SIG-M5 (cell line): ENCODE data around the gene DIPK1B.

Source experiments
- DNase-seq: peaks from one replicate; lab custom pipeline; 2025; lab: John Stamatoyannopoulos, UW

DIPK1B gene

DNA sequence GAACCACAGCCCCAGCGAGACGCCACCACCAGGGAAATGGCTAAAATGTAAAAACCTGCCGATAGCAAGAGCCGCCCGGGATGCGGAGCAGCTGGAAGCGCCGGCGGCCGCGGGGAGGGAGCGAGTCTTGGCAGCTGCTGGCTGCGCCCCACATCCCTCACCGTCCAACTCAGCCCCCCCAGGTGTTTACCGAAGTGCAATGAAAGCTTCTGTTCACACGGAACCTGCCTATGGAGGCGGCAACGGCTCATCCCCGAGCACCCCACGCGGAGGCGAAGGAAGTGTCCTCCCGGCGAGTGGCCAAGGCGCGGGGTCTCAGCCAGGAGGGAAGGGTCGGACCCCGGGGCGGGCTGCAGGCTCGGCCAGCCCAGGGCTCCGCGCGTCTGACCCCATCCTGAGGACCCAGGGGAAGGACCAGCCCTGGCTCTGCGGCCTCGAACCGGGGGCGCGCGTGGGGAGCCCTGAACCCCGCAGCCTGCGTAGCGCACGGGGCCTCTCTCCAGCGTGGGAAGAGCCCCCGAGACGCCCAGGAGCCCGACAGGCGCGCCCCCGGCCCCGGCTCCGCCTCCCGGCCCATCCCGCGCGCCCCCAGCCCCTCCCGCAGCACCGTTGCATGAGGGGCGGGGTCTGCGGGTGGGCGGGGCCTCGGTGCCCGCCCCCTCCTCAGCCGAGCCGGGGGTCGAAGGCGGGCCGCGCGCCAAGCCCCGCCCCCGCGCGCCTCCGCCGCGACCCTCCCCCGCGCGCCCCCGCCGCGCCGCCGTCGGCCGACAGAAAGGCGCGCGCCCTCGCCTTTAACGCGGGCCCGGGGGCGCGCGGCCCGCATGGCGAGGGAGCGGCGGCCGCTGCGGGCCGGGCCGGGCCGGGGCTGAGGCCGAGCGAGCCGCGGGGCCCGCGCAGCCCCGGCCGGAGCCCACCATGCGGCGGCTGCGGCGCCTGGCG is at the start of gene DIPK1B:
TSS of gene DIPK1B (plus strand) at position 822 of the 939 bp plus-strand sequence. CDS start at position 916, 94 bp downstream.
- no peak for DNase-seq

DNA sequence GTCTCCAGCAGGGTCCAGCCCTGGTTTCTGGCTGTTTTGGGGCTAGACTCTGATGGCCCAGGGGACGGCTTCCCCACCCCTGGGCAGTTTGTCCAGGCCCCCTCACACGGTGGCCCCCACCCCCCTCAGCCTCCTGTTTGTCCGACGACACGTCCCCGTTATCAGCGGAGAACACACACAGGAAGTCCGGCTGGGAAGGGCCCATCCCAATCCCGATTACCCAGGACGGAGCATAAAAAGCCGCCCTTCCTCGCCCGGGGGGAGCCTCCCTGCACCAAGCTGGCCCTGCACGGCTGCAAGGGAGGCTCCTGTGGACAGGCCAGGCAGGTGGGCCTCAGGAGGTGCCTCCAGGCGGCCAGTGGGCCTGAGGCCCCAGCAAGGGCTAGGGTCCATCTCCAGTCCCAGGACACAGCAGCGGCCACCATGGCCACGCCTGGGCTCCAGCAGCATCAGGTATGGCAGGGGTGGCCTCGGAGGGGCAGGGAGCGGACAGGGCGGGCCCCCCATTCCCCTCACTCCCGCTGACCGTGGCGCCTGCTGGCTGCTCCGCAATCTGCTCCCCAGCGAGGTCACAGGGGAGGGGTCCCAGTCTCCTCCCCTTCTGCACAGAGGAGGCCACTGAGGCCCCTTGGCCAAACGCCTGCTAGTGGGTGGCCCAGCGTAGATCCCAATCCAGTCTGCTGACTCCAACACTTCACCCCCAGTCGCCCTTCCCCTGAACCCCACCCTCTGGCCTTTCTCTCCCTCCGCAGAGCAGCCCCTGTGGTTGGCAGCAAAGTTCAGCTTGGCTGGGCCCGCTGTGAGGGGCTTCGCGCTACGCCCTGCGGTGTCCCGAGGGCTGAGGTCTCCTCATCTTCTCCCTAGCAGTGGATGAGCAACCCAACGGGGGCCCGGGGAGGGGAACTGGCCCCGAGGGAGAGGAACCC is 49.5 kb upstream of the DIPK1B start, which contains the start of gene EGFL7:
TSS of gene EGFL7 (plus strand) at position 261 of the 926 bp plus-strand sequence. CDS start 5,367 bp downstream, outside the sequence.
- DNase-seq: no peak

DNA sequence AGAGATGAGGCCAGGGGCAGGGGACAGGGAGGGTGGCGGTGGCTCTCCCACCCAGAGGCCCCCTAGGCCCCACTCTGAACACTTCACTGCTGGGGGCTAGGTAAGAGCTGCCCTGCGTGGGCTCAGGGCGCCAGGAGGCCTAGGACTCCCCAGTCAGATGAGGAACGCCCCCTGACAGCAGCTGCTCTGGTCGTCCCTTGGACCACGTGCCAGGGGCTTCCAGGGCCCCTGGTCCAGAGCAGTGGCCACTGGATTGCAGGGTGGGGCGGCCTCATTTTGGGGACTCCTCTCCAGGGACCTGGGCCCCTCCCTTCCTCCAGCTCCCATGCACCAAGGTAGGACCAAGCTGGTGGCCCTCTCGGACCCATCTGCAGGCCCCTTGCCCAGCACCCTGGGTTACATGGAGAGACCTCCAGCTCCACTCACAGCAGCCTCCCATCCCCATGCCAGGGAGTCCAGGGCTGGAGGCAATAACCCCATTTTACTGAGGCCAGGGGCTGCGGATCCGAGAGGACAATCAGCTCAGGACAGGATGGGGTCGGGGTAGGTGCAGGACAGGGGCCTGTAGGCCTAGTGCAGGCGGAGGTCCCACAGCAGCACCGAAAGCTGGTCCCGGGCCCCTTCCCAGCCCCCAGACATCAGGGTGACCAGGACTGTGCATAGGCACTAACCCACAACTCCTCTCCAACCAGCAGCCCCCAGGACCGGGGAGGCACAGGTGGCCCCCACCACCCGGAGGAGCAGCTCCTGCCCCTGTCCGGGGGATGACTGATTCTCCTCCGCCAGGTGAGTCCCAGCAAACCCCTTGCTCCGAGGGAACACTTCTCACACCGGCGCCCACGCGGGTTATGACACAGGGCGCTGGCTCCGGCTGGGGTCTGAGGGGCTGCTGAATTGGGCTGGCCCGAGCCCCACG is 48.1 kb upstream of the DIPK1B start:
- DNase-seq: no peak

DNA sequence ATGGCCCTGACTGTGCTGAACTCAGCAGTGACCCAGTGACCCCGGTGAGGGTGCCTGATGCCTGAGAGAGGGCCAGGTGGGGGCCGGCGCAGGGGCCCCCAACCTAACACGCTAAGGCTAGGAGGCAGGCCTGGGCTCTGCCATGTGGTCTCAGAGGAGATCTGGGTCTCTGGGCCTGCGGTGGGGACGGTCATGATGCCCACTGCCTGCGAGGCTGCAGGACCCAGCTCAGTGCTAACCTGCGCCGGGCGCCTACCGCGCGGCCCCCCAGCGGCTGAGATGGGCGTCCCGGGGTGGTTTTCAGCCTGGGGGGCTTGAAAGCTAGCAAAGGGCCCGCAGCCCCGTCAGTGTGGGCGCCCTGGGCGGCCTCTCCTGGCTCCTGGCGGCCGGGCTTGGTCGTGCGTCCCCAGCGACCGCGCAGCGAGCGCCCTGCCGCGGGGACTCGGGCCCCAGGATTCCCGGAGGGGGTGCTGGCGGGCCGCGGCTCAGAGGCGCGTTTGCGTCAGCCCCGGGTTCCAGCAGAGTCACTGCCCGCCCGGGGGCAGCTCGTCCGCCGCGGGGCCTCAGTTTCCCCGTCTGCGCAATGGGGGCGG is 47.2 kb upstream of the DIPK1B start:
- no peak for DNase-seq

DNA sequence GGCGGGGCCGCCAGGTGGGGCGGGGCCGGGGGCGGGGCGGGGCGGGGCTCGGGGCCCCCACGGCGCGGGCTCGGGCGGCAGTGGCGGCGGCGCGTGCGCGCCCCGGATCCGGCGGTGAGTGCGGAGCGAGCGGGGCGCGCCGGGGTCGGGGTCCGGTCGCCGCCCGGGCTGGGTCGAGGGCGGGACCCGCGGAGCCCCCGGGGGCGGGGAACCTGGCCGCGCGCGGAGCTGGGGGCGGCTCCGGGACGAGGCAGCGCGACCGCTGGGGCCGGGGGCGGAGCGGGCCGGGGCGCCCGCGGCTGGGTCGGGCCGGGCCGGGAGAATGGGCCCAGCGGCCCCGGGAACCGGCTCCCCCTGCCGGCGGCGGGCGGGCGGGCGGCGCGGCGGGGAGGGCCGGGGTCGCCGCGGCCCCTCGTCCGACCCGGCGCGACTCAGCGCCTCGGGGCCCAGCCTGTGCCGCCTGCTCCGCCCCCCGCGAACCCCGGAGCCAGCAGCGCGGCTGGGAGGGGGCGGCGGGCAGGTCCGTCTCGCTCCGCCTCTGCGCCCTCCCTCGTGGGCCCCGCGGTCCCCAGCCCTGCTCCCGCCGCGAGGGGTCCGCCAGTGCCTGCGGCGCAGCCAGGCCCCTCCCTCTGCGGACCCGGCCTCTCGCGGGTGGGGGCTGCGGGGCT is 46.5 kb upstream of the DIPK1B start:
- DNase-seq: no peak

DNA sequence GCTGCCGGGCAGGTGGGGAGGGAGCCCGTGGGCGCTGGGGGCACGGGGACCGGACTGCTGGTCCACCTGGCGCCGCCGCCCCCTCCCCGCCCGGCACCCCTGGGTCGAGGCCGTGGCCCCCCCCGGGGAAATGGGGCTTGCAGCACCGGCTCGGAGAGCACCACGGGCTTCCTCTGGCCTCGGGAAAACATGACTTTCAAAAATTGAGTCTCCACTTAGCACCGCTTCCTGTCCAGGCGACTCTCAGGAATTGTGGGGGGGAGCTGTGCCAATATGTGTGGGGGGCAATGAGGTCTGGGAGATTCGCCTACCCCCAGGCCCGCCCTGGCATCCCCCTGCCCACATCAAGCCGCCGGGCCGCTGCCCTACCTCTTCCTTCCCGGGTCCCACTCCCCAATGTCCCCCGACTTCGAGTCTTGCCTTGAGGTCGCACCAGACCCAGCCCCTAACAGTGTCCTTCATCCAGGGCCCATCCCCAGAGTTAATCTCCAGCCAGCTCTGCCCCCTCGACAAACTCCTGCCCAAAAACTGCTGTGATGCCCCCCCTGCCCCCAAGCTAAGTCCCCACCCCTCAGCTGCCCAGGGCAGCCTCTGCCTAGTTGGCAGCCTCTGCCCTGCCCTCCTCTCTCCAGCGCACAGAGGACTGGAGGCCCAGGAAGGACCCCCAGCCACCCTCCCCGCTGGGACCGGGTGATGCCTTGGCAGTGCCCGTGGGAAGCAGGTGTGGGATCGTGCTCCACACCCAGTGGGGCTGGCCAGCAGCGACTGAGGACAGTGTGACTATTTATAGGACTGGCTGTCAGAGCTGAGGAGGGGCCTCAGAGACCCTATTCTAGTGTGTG is 45.8 kb upstream of the DIPK1B start:
- DNase-seq: no peak

DNA sequence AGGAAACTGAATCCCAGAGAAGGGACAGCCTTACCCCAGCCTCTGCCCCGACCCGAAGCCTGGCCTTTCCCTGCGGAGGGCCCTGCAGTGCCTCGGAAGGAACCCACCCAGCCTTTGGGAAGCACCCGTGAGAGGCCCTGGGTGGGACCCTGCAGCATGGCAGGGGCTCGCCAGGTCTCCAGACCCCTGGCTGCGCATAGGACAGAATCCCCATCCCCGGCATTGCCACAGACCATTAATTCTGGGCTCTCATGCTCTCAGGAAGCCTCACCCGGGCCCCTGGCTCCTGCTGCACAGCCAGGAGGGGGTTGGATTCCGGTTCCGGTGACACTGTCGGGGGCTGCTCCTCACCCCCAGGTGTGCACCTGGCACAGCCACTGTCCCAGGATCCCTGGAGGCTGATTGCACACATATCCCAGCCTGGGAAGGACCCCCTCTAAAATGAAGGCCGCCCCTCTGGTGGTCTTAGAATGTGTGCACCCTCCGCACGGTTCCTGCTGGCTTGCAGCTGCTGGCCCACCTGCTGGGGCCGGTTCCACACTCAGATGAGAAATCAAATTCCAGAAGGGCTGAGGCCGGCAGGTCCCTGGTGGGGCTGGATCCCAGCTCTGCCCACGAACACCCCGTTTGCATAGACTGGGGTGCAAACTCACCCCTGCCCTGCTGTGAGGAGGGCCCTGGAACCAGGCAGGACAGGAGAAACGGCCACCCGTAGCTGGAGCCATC is 45.0 kb upstream of the DIPK1B start:
- DNase-seq: no peak

DNA sequence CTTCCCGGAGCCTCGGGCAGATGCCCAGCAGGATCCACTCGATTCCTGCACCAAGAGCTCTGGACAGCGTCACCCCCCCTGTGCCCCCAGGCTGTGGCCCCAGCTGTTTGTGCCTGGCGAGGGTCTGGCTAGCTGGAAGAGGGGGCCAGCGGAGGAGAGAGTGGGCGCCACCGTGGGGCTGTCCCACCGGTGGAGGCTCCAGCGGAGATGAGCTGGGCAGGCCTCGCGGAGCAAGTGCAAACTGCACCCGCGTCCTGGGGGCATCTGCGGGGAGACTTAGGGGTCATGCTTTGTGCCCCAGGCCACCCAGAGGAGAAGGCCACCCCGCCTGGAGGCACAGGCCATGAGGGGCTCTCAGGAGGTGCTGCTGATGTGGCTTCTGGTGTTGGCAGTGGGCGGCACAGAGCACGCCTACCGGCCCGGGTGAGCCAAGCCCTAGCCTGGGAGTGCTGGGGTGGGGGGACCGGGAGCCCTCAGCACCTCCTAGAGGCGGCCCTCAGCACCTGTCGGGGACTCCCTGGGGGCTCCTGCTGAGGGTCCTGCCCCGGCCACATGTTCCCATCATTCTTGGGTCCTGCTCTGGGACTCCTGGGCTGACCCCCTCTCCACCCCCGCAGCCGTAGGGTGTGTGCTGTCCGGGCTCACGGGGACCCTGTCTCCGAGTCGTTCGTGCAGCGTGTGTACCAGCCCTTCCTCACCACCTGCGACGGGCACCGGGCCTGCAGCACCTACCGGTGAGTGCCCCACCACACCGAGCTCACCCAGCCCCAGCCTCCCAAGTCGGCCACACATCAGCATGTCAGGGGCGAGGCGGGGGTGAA is 44.2 kb upstream of the DIPK1B start:
- no peak for DNase-seq

DNA sequence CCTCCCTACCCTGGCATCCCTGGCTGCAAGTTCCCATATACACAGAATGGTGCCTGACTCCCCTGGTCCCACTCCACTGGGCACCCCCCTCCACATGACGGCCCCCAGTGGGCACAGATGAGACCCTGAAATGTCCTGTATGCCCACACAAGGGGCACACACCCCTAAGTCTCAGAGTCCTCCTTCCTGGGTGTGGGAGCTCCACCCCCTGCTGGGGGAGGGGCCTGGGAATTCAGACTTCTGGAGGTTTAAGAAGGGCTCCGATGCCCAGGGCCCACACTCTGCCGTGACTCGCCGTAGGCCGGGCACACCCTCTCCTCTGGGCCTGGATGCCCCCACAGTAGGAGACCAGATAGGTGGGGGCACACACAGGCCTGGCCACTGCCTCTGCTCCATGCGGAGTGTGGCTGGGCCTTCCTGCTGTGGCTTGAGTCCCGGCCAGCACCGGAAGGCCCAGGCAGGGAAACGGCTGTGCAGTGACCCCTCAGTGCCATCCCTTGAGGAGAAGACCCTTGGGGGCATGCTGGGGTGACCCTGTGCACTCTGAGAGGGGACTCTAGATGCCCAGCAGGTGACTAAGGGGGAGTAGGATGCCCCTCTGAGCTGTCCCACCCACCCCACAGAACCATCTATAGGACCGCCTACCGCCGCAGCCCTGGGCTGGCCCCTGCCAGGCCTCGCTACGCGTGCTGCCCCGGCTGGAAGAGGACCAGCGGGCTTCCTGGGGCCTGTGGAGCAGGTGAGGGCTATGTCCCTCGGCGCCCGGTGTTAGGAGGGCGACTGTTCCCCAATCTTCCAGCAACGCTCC is 43.2 kb upstream of the DIPK1B start:
- DNase-seq: no peak

DNA sequence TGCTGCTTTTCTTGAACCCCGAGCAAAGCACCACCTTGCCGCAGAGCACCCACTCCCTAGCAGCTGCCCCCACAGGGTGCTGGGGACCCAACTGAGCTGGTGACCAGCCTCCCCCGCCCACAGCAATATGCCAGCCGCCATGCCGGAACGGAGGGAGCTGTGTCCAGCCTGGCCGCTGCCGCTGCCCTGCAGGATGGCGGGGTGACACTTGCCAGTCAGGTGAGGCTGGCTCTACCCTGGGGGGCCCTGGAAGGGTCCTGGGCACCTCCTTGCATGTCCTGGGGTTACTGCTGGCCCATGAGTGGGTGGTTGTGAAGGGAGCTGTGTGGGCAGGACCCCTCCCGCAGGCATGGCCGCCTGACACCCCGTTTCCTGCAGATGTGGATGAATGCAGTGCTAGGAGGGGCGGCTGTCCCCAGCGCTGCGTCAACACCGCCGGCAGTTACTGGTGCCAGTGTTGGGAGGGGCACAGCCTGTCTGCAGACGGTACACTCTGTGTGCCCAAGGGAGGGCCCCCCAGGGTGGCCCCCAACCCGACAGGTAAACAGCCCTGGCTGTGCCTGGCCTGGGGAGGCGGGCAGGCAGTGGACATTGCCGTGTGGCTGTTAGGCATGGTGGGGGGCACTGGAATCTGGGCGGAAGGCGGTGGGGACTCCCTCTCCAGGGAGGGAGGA is 42.4 kb upstream of the DIPK1B start:
- DNase-seq: no peak

DNA sequence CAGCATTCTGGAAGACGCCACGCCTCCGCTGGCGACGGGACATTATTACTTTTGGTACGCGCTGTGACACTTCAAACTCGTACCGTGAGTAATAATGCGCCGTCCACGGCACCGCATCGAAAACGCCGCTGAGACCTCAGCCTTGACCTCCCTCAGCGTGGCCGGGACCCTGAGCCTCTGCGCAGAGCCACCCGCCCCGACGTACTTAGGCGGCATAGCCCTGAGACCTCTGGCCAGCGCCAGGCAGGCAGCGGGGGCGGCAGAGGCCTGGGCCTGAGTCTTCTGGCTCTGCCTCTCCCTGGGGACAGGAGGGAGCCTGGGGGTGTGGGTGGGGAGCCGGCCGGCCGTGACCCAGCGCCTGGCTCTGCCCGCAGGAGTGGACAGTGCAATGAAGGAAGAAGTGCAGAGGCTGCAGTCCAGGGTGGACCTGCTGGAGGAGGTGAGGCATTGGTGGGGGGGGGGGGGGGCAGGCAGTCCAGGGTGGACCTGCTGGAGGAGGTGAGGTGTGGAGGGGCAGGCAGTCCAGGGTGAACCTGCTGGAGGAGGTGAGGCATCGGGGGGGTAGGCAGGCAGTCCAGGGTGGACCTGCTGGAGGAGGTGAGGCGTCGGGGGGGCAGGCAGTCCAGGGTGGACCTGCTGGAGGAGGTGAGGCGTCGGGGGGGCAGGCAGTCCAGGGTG is 41.7 kb upstream of the DIPK1B start:
- no peak for DNase-seq

DNA sequence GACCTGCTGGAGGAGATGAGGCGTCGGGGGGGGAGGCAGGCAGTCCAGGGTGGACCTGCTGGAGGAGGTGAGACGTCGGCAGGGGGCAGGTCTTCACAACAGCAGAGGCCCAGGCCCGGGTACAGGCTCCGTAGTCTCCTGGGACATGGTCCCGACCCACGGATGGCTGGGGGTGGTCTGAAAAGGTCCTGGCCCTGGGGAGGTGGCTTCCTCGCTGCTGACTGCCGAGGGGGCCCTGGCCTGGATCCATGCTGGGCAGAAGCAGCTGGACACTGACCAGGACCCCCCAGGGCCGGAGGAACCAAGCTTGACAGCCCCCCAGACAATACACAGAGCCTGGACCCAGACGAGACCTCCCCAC is 41.1 kb upstream of the DIPK1B start:
- no peak for DNase-seq

DNA sequence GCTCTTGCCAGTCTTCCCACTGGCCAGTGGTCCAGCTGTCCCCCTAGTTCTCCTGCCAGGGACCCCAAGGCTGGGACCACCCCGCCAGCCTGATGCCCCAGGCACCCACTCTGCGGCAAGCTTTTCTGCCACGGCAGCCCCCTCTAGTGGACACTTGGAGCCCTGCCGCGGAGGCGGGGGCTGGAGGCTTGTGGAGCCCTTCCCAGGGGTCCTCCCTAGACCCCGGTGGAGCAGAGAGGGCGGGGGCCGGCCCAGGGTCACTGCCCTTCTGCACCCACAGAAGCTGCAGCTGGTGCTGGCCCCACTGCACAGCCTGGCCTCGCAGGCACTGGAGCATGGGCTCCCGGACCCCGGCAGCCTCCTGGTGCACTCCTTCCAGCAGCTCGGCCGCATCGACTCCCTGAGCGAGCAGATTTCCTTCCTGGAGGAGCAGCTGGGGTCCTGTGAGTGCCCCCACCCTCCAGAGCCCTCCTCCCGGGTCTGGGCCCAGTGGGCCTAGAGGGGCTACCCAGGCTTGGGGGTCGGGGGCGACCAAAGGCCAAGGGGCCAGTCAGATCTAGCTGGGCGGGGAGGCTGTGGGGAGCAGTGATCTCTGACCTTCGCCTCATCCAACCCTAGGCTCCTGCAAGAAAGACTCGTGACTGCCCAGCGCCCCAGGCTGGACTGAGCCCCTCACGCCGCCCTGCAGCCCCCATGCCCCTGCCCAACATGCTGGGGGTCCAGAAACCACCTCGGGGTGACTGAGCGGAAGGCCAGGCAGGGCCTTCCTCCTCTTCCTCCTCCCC is 40.5 kb upstream of the DIPK1B start:
- no peak for DNase-seq

DNA sequence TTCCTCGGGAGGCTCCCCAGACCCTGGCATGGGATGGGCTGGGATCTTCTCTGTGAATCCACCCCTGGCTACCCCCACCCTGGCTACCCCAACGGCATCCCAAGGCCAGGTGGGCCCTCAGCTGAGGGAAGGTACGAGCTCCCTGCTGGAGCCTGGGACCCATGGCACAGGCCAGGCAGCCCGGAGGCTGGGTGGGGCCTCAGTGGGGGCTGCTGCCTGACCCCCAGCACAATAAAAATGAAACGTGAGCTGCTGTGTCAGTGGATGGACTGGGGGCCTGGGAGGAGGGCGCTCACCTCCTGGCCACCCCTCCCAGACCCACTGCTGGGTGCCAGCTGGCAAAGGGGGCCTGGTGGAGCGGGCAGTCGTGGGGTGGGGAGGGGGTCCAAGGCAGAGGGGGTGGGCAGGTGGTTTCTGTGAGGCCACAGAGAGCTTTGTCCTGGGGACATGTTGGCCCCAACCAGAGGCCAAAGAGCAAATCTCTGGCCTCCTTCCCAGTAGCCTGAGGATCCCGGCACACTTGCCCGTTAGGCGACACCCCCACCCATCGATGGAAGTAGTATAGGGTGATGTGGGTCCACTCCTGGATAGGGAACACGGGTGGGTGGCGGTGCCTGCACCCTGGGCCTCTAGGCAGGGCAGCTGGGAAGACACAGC is 39.8 kb upstream of the DIPK1B start:
- DNase-seq: no peak
